G401.6 (cell line): ENCODE measurements around the gene INO80C.
A peak's percentile ranks its signal among the peaks of the same experiment; 100 is the strongest.

Source experiments
- FAIRE-seq: peaks from 2 replicates; lab custom pipeline; 2012; peaks lifted over from hg19 to GRCh38; lab: Jason Lieb, UNC

INO80C gene

GRCh38 chr18:35513181-35513936, 15.6 kb upstream of the INO80C start:
- no peak for FAIRE-seq

- FAIRE-seq = no peak
Measured at GRCh38 chr18:35512761-35513160, 15.0 kb upstream of the INO80C start.

GRCh38 chr18:35511833-35512232, 14.1 kb upstream of the INO80C start:
- FAIRE-seq = no peak

- FAIRE-seq = no peak
Measured at GRCh38 chr18:35511428-35511827, 13.7 kb upstream of the INO80C start.

- FAIRE-seq = no peak
Measured at GRCh38 chr18:35510076-35510651, 12.4 kb upstream of the INO80C start.

GRCh38 chr18:35508746-35509338, 11.1 kb upstream of the INO80C start:
- no peak for FAIRE-seq

- FAIRE-seq = no peak
Measured at GRCh38 chr18:35508030-35508429, 10.3 kb upstream of the INO80C start.

- FAIRE-seq = no peak
Measured at GRCh38 chr18:35507623-35508022, 9.9 kb upstream of the INO80C start.

- FAIRE-seq = no peak
Measured at GRCh38 chr18:35507192-35507591, 9.4 kb upstream of the INO80C start.

- no peak for FAIRE-seq
Measured at GRCh38 chr18:35506024-35506712, 8.4 kb upstream of the INO80C start.

- FAIRE-seq = no peak
Measured at GRCh38 chr18:35504996-35505395, 7.2 kb upstream of the INO80C start.

GRCh38 chr18:35502052-35502451, 4.3 kb upstream of the INO80C start:
- no peak for FAIRE-seq

GRCh38 chr18:35501369-35501768, 3.6 kb upstream of the INO80C start:
- no peak for FAIRE-seq

- no peak for FAIRE-seq
Measured at GRCh38 chr18:35500113-35500512, 2.4 kb upstream of the INO80C start.

GRCh38 chr18:35497027-35497369, 762 bp downstream of the INO80C start:
- FAIRE-seq = no peak

GRCh38 chr18:35495536-35496314, 2.0 kb downstream of the INO80C start:
- FAIRE-seq = peak; percentile 3

GRCh38 chr18:35494251-35495220, 3.2 kb downstream of the INO80C start:
- FAIRE-seq = peak; percentile 97

GRCh38 chr18:35491700-35492077, 6.1 kb downstream of the INO80C start:
- FAIRE-seq = no peak

GRCh38 chr18:35490894-35491699, 6.7 kb downstream of the INO80C start:
- FAIRE-seq = no peak

GRCh38 chr18:35489913-35490490, 7.8 kb downstream of the INO80C start:
- FAIRE-seq = no peak
